ENCODE results near the gene MYH10.

MYH10 gene

DNA sequence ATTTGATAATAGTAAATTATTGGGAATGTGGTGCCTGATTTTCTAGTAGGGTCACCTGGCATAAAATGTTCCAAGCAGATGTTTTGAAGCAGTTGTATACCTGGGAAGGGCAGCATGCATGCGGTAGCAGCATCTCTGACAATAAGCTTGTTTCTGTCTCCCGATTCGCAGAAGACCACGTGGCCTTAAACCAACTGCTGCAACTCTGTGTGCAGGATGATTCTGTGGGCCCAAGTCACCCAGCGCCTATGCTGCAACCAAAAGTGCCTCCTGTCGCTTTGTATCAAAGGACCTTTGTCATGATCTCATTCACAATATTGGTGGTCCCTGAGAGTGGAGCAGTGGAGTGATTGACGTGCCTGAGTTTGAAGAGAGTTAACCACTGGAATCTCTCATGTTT, 186.8 kb downstream of the MYH10 start:
- no peak for DNase-seq (ENCODE audit: low read depth, low spot score)
- H3K4me3 ChIP-seq (ENCODE audit: low read depth, low read length), result no peak overlapping the region
- in situ Hi-C loops (cut with HindIII; ENCODE audit: low sequenced_read_pairs), result no loop called here
- TF ChIP-seq, protein P1, sequence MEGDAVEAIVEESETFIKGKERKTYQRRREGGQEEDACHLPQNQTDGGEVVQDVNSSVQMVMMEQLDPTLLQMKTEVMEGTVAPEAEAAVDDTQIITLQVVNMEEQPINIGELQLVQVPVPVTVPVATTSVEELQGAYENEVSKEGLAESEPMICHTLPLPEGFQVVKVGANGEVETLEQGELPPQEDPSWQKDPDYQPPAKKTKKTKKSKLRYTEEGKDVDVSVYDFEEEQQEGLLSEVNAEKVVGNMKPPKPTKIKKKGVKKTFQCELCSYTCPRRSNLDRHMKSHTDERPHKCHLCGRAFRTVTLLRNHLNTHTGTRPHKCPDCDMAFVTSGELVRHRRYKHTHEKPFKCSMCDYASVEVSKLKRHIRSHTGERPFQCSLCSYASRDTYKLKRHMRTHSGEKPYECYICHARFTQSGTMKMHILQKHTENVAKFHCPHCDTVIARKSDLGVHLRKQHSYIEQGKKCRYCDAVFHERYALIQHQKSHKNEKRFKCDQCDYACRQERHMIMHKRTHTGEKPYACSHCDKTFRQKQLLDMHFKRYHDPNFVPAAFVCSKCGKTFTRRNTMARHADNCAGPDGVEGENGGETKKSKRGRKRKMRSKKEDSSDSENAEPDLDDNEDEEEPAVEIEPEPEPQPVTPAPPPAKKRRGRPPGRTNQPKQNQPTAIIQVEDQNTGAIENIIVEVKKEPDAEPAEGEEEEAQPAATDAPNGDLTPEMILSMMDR (IDR thresholded peaks at IDR 0.05; ENCODE audit: low read depth, low read length), result no peak

DNA sequence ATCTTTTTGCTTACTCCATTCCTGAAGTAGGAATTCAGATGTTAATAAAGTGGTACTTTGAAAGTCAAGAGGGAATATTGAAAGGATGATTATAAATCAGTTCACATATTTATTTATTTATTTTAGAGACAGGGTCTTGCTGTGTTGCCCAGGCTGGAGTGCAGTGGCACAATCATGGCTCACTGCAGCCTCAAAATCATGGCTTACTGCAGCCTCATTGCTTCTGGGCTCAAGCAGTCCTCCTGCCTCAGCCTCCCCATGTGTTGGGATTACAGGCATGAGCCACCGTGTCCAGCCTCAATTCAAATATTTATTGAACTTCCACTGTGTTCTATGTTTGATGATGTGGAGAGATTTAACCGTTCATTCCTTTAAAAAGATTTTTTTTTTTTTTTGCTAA, 188.2 kb downstream of the MYH10 start:
- H3K4me3 ChIP-seq (ENCODE audit: low read depth, low read length), result no peak overlapping the region
- no peak for DNase-seq (ENCODE audit: low read depth, low spot score)
- TF ChIP-seq, protein P1 (IDR thresholded peaks at IDR 0.05; ENCODE audit: low read depth, low read length), result no peak
- in situ Hi-C loops (cut with HindIII; ENCODE audit: low sequenced_read_pairs), result no loop called here

DNA sequence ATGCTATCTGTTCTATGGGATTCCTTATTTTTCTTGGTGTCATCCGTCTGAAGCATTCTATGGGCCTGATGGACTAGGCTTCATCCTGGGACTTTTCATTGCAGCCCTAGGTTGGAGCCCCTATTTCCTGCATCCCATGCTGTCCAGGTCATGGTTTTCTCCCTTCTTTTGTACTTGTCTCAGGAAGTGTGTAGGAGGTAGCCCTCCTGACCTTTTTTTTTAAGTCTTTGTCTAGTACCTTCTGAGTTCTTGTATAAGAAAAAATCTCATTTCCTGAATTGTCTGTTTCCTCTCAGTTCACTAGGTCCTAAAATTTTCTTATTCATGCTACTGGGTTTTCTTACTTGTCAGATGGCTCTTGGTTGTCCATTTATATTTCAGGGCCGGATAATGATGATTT, 188.8 kb downstream of the MYH10 start:
- TF ChIP-seq, protein P1 (IDR thresholded peaks at IDR 0.05; ENCODE audit: low read depth, low read length), result no peak
- in situ Hi-C loops (cut with HindIII; ENCODE audit: low sequenced_read_pairs), result no loop called here
- DNase-seq (ENCODE audit: low read depth, low spot score), result no peak
- H3K4me3 ChIP-seq (ENCODE audit: low read depth, low read length), result no peak overlapping the region

DNA sequence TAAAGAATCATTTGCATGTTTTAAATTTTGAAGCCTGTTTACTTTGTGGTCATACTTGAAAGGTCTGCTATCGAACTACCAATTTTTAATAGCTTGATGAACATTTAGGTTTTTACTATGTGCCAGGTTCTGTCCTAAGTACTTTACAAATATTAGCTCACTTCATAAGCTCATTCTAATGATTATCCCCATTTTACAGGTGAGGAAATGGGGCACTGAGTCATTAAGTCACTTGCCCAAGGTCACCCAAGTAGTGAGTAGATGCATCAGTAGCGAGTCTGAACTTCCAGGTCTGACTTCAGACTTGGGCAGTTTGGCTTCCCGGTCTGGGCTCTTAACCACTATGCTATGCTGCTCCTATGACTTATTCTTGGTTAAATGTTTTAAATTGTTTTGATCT, 190.8 kb downstream of the MYH10 start:
- no peak overlapping the region for H3K4me3 ChIP-seq (ENCODE audit: low read depth, low read length)
- TF ChIP-seq, protein P1 (IDR thresholded peaks at IDR 0.05; ENCODE audit: low read depth, low read length), result no peak
- no peak for DNase-seq (ENCODE audit: low read depth, low spot score)
- in situ Hi-C loops (cut with HindIII; ENCODE audit: low sequenced_read_pairs), result no loop called here

DNA sequence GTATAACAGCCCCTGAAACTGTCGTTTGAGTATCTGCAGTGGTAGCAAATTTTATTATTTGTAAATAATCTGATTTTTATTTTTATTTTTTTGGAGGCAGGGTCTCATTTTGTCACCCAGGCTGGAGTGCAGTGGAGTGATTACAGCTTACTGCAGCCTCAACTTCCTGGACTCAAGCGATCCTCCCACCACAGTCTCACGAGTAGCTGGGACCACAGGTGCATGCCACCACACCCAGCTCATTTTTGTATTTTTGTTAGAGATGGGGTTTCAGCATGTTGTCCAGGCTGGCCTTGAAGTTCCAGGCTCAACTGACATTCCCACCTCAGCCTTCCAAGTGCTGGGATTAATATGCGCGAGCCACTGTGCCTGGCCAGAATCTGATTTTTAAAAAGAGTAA, 192.1 kb downstream of the MYH10 start:
- TF ChIP-seq, protein P1 (IDR thresholded peaks at IDR 0.05; ENCODE audit: low read depth, low read length), result no peak
- DNase-seq (ENCODE audit: low read depth, low spot score), result no peak
- H3K4me3 ChIP-seq (ENCODE audit: low read depth, low read length), result no peak overlapping the region
- in situ Hi-C loops (cut with HindIII; ENCODE audit: low sequenced_read_pairs), result no loop called here

DNA sequence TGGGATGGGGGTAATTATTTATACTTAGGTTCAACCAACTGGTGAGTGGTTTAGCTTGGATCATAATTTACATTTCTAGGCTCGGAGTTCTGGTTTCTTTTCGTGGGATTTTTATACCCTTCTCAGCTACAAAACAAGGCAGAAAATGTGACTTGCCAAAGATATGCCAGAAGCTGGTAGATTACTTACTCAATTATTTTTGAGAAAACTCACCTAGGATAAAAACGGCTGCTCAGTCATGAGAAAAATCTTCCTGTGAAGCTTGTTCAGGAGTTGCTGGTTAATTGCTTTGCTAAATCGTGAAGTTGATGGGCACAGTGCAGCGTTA, 193.7 kb downstream of the MYH10 start:
- DNase-seq (ENCODE audit: low read depth, low spot score), result peak; percentile 17
- H3K4me3 ChIP-seq (ENCODE audit: low read depth, low read length), result peak overlapping the region; percentile 90
- TF ChIP-seq, protein P1 (IDR thresholded peaks at IDR 0.05; ENCODE audit: low read depth, low read length), result no peak
- in situ Hi-C loops (cut with HindIII; ENCODE audit: low sequenced_read_pairs), result no loop called here

Data from astrocyte of the spinal cord (primary cell).